ENCODE results near the gene AMIGO2.
"Not testable (repeated sequence)": the region's sequence is repeated elsewhere in the genome, so short reads cannot be mapped to it uniquely, and the experiment has no call there.

The AMIGO2 gene

DNA sequence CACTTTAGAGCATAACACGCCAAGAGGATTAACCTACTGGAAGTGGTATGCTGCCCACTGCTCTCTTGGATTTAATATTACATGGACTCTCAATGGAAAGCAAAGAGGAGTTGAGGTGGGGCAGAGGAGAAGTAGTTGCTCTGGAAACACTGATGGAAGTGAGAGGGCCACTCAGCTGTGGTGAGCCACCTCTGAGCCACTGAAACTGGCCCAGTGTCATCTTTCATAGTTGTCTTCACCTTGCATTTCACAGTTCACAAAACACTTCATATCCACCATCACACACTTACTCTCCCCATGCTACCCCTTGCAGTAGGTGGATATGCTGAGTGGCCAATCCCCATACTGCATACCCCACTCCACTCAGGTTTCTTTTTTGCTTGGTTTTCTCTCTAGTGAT, 12.6 kb downstream of the AMIGO2 start:
- H3K27me3 ChIP-seq (ENCODE audit: insufficient read depth, poor library complexity, severe bottlenecking): no peaks in the 10 kb centered on the region
- DNase-seq (ENCODE audit: low spot score) (no peak), ATAC-seq (ENCODE audit: low read depth) (no peak)
- H3K9me3 ChIP-seq (ENCODE audit: severe bottlenecking): no peaks in the 10 kb centered on the region
- H3K4me3 ChIP-seq (ENCODE audit: severe bottlenecking): no peak overlapping the region
- no peaks in the 10 kb centered on the region for H3K4me1 ChIP-seq (ENCODE audit: insufficient read depth, poor library complexity, severe bottlenecking)
- TF ChIP-seq CTCF (IDR thresholded peaks at IDR 0.05; ENCODE audit: poor library complexity, severe bottlenecking): no peak
- H3K36me3 ChIP-seq (ENCODE audit: low read depth): no peaks in the 10 kb centered on the region
- no peak overlapping the region for H3K27ac ChIP-seq (ENCODE audit: poor library complexity, severe bottlenecking)

GRCh38 chr12:47066278-47067025, 13.3 kb downstream of the AMIGO2 start:
- DNase-seq (ENCODE audit: low spot score): no peak
- TF ChIP-seq CTCF (IDR thresholded peaks at IDR 0.05; ENCODE audit: poor library complexity, severe bottlenecking): no peak
- ATAC-seq (ENCODE audit: low read depth): no peak

DNA sequence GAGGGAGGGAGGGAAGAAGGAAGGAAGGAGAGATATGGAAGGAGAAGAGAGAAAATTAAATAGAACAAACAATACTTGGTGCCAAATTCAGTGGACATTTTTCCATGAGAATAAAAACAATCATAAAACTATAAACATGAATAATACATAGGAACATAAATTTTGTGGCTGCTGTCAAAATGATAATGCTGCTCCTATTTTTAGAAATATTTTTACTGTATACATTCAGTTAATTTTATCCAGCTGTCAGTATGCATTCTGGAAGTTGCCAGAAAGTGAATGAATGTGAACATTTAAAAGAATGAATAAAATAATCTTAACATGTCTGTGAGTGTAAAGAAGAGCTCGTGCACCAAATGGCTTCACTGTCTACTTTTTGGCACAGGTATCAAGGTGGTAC, 14.2 kb downstream of the AMIGO2 start:
- H3K9me3 ChIP-seq (ENCODE audit: severe bottlenecking): no peaks in the 10 kb centered on the region
- no peak for ATAC-seq (ENCODE audit: low read depth)
- DNase-seq (ENCODE audit: low spot score): no peak
- no peaks in the 10 kb centered on the region for H3K36me3 ChIP-seq (ENCODE audit: low read depth)
- no peak overlapping the region for H3K4me3 ChIP-seq (ENCODE audit: severe bottlenecking)
- no peaks in the 10 kb centered on the region for H3K27me3 ChIP-seq (ENCODE audit: insufficient read depth, poor library complexity, severe bottlenecking)
- no peaks in the 10 kb centered on the region for H3K4me1 ChIP-seq (ENCODE audit: insufficient read depth, poor library complexity, severe bottlenecking)
- no peak overlapping the region for H3K27ac ChIP-seq (ENCODE audit: poor library complexity, severe bottlenecking)
- TF ChIP-seq CTCF (IDR thresholded peaks at IDR 0.05; ENCODE audit: poor library complexity, severe bottlenecking): no peak

More at GRCh38 chr12:47066278-47067025, 13.3 kb downstream of the AMIGO2 start:
- no peaks in the 10 kb centered on the region for H3K27me3 ChIP-seq (ENCODE audit: insufficient read depth, poor library complexity, severe bottlenecking)
- no peaks in the 10 kb centered on the region for H3K4me1 ChIP-seq (ENCODE audit: insufficient read depth, poor library complexity, severe bottlenecking)
- H3K36me3 ChIP-seq (ENCODE audit: low read depth): no peaks in the 10 kb centered on the region
- no peaks in the 10 kb centered on the region for H3K9me3 ChIP-seq (ENCODE audit: severe bottlenecking)
- no peak overlapping the region for H3K27ac ChIP-seq (ENCODE audit: poor library complexity, severe bottlenecking)
- no peak overlapping the region for H3K4me3 ChIP-seq (ENCODE audit: severe bottlenecking)

DNA sequence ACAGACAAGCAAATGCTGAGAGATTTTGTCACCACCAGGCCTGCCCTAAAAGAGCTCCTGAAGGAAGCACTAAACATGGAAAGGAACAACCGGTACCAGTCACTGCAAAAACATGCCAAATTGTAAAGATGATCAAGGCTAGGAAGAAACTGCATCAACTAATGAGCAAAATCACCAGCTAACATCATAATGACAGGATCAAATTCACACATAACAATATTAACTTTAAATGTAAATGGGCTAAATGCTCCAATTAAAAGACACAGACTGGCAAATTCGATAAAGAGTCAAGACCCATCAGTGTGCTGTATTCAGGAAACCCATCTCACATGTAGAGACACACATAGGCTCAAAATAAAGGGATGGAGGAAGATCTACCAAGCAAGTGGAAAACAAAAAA, 21.1 kb downstream of the AMIGO2 start:
- H3K9me3 ChIP-seq (ENCODE audit: severe bottlenecking); H3K36me3 ChIP-seq (ENCODE audit: low read depth); H3K27ac ChIP-seq (ENCODE audit: poor library complexity, severe bottlenecking); H3K4me1 ChIP-seq (ENCODE audit: insufficient read depth, poor library complexity, severe bottlenecking); H3K4me3 ChIP-seq (ENCODE audit: severe bottlenecking); DNase-seq (ENCODE audit: low spot score); ATAC-seq (ENCODE audit: low read depth); H3K27me3 ChIP-seq (ENCODE audit: insufficient read depth, poor library complexity, severe bottlenecking): not testable (repeated sequence)

DNA sequence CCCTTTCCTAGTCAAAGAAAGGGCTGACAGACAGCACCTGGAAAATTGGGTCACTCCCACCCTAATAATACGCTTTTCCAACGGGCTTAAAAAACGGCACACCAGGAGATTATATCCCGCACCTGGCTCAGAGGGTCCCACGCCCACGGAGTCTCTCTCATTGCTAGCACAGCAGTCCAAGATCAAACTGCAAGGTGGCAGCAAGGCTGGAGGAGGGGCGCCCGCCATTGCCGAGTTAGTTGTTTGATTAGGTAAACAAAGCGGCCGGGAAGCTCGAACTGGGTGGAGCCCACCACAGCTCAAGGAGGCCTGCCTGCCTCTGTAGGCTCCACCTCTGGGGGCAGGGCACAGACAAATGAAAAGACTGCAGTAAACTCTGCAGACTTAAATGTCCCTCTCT, 22.8 kb downstream of the AMIGO2 start:
- ATAC-seq (ENCODE audit: low read depth); H3K4me1 ChIP-seq (ENCODE audit: insufficient read depth, poor library complexity, severe bottlenecking); H3K27ac ChIP-seq (ENCODE audit: poor library complexity, severe bottlenecking); H3K4me3 ChIP-seq (ENCODE audit: severe bottlenecking); H3K36me3 ChIP-seq (ENCODE audit: low read depth); H3K9me3 ChIP-seq (ENCODE audit: severe bottlenecking); H3K27me3 ChIP-seq (ENCODE audit: insufficient read depth, poor library complexity, severe bottlenecking); DNase-seq (ENCODE audit: low spot score): not testable (repeated sequence)

DNA sequence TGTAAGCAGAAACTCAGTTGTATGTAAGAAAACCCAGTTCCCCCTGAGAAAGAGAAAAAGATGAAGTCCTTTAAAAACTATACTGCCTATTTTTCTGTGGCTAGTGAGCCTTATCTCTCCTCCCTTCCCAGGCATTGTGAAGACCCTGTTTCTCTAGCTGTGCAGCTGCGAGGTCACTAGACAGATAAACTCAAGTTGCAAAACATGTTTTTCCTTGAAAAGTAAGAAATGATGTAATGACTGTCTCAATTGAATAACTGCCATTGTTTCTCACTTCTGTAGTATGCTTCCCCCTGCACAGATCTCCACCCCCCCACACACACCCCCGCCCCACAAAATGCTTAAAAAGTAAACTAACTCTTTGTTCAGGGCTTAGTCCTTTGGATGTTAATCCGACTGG, 23.9 kb downstream of the AMIGO2 start:
- DNase-seq (ENCODE audit: low spot score); ATAC-seq (ENCODE audit: low read depth); H3K4me1 ChIP-seq (ENCODE audit: insufficient read depth, poor library complexity, severe bottlenecking); H3K27ac ChIP-seq (ENCODE audit: poor library complexity, severe bottlenecking); H3K4me3 ChIP-seq (ENCODE audit: severe bottlenecking); H3K9me3 ChIP-seq (ENCODE audit: severe bottlenecking); H3K27me3 ChIP-seq (ENCODE audit: insufficient read depth, poor library complexity, severe bottlenecking); H3K36me3 ChIP-seq (ENCODE audit: low read depth): not testable (repeated sequence)

Measured in RWPE2 (cell line).